Measurements from ENCODE around the gene SRCAP. TPM values are rescaled to one million over a fixed set of nuclear protein-coding genes. Genes with fewer than 3 reads are reported as not detected.

Gene SRCAP
- total RNA-seq, 1 donor = 15.1 TPM

DNA sequence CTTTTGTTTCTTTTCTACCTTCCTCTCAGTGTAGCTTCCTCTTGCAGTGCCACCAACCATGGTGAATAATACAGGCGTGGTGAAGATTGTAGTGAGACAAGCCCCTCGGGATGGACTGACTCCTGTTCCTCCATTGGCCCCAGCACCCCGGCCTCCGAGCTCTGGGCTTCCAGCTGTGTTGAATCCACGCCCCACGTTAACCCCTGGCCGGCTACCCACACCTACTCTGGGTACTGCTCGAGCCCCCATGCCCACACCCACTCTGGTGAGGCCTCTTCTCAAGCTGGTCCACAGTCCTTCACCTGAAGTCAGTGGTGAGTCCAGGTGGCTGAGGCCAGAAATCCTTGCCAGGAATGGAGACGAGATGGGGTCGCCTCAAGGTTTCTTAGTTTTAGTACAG, 23.9 kb downstream of the SRCAP start:
- no peak for DNase-seq (ENCODE audit: low read depth)
- TF ChIP-seq, protein P1, sequence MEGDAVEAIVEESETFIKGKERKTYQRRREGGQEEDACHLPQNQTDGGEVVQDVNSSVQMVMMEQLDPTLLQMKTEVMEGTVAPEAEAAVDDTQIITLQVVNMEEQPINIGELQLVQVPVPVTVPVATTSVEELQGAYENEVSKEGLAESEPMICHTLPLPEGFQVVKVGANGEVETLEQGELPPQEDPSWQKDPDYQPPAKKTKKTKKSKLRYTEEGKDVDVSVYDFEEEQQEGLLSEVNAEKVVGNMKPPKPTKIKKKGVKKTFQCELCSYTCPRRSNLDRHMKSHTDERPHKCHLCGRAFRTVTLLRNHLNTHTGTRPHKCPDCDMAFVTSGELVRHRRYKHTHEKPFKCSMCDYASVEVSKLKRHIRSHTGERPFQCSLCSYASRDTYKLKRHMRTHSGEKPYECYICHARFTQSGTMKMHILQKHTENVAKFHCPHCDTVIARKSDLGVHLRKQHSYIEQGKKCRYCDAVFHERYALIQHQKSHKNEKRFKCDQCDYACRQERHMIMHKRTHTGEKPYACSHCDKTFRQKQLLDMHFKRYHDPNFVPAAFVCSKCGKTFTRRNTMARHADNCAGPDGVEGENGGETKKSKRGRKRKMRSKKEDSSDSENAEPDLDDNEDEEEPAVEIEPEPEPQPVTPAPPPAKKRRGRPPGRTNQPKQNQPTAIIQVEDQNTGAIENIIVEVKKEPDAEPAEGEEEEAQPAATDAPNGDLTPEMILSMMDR (IDR thresholded peaks at IDR 0.05; ENCODE audit: insufficient read depth, low read depth, low read length) = no peak
- no peak overlapping the region for H3K4me3 ChIP-seq (ENCODE audit: low read depth, low read length)

- DNase-seq (ENCODE audit: low read depth) = no peak
Measured at GRCh38 chr16:30723725-30724355, 24.9 kb downstream of the SRCAP start.

DNA sequence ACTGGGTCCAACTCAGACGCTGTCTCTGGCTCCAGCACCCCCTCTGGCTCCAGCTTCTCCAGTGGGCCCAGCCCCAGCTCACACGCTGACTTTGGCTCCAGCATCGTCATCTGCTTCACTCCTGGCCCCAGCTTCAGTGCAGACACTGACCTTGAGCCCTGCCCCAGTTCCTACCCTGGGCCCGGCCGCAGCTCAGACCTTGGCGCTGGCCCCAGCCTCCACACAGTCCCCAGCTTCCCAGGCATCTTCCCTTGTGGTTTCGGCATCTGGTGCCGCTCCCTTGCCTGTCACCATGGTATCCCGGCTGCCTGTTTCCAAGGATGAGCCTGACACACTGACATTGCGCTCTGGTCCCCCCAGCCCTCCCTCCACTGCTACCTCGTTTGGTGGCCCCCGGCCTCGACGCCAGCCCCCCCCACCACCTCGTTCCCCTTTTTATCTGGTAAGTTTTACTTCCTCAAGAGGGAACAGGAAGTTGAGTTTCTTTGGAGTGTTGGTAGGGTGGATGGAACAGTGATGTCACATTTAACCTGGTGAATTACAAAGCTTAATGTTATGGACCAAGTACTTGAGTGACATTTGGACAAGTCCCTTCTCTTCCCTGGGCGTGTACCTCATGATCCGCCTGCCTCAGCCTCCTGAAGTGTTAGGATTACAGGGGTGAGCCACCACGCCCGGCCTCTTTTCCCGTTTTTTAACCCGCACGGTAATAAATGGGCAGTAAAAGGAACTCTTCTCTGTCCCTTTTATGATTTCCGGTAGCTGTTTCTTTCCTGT, 25.9 kb downstream of the SRCAP start:
- DNase-seq (ENCODE audit: low read depth) = no peak
- TF ChIP-seq, protein P1 (IDR thresholded peaks at IDR 0.05; ENCODE audit: insufficient read depth, low read depth, low read length) = no peak
- H3K4me3 ChIP-seq (ENCODE audit: low read depth, low read length) = no peak overlapping the region

More at GRCh38 chr16:30723725-30724355, 24.9 kb downstream of the SRCAP start:
- TF ChIP-seq, protein P1 (IDR thresholded peaks at IDR 0.05; ENCODE audit: insufficient read depth, low read depth, low read length) = no peak
- H3K4me3 ChIP-seq (ENCODE audit: low read depth, low read length) = no peak overlapping the region

GRCh38 chr16:30725418-30725792, 26.4 kb downstream of the SRCAP start:
- no peak overlapping the region for H3K4me3 ChIP-seq (ENCODE audit: low read depth, low read length)
- no peak for DNase-seq (ENCODE audit: low read depth)
- TF ChIP-seq, protein P1 (IDR thresholded peaks at IDR 0.05; ENCODE audit: insufficient read depth, low read depth, low read length) = no peak

- TF ChIP-seq, protein P1 (IDR thresholded peaks at IDR 0.05; ENCODE audit: insufficient read depth, low read depth, low read length) = no peak
- H3K4me3 ChIP-seq (ENCODE audit: low read depth, low read length) = no peak overlapping the region
- no peak for DNase-seq (ENCODE audit: low read depth)
Measured at GRCh38 chr16:30728321-30728720, 29.4 kb downstream of the SRCAP start.

DNA sequence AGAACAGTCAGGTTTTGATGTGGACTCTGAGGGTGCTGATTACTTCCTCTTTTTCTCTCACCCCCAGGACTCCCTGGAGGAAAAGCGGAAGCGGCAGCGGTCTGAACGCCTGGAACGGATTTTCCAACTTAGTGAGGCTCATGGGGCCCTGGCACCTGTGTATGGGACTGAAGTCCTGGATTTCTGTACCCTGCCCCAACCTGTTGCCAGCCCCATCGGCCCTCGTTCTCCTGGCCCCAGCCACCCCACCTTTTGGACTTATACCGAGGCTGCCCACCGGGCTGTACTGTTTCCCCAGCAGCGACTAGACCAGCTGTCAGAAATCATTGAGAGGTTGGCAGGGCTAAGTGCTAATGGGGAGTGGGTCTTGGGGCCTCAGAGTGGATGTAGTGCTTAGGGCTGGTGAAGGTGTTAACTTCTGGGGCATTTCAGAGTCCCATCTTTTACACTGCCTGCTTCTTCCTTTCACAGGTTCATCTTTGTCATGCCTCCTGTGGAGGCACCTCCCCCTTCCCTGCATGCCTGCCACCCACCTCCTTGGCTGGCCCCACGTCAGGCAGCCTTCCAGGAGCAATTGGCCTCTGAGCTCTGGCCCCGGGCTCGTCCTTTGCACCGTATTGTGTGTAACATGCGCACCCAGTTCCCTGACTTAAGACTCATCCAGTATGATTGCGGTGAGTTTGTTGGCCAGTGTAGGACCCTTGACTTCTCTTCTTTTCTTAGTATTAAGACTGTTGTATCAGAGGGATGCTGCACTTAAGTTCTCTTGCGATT, 30.1 kb downstream of the SRCAP start:
- TF ChIP-seq, protein P1 (IDR thresholded peaks at IDR 0.05; ENCODE audit: insufficient read depth, low read depth, low read length) = no peak
- DNase-seq (ENCODE audit: low read depth) = no peak
- H3K4me3 ChIP-seq (ENCODE audit: low read depth, low read length) = no peak overlapping the region
